CD1c-positive myeloid dendritic cell (primary cell): Measurements from ENCODE around the gene MCC.

Experiments used
- DNase-seq: peaks from one replicate; pipeline ENCODE4 v3.0.0-alpha.2; 2016; ENCODE audit errors: extremely low spot score

MCC gene

GRCh38 chr5:113145757-113146387 lies 342.4 kb downstream of the MCC start:
- no peak for DNase-seq

GRCh38 chr5:113142186-113142585 lies 346.1 kb downstream of the MCC start:
- no peak for DNase-seq

GRCh38 chr5:113140837-113141671 lies 347.2 kb downstream of the MCC start:
- DNase-seq: no peak

GRCh38 chr5:113133211-113133975 lies 354.9 kb downstream of the MCC start:
- no peak for DNase-seq

GRCh38 chr5:113132564-113132963 lies 355.7 kb downstream of the MCC start:
- DNase-seq: no peak

GRCh38 chr5:113128641-113129330 lies 359.5 kb downstream of the MCC start:
- no peak for DNase-seq

GRCh38 chr5:113128082-113128481 lies 360.2 kb downstream of the MCC start:
- no peak for DNase-seq

GRCh38 chr5:113127021-113127420 lies 361.2 kb downstream of the MCC start:
- DNase-seq: no peak

- DNase-seq: no peak
These were observed 362.9 kb downstream of the MCC start for GRCh38 chr5:113125371-113125770.

GRCh38 chr5:113124914-113125313 lies 363.3 kb downstream of the MCC start:
- no peak for DNase-seq

- DNase-seq: no peak
These were observed 364.0 kb downstream of the MCC start for GRCh38 chr5:113124265-113124664.

GRCh38 chr5:113123618-113124017 lies 364.6 kb downstream of the MCC start:
- no peak for DNase-seq

GRCh38 chr5:113122053-113122452 lies 366.2 kb downstream of the MCC start:
- no peak for DNase-seq

- no peak for DNase-seq
These were observed 368.9 kb downstream of the MCC start for GRCh38 chr5:113119246-113119924.

GRCh38 chr5:113118765-113119164 lies 369.5 kb downstream of the MCC start:
- no peak for DNase-seq

GRCh38 chr5:113118298-113118697 lies 370.0 kb downstream of the MCC start:
- no peak for DNase-seq

GRCh38 chr5:113117543-113118115 lies 370.6 kb downstream of the MCC start:
- DNase-seq: no peak

- no peak for DNase-seq
These were observed 372.3 kb downstream of the MCC start for GRCh38 chr5:113115956-113116355.

GRCh38 chr5:113115061-113115460 lies 373.2 kb downstream of the MCC start:
- DNase-seq: no peak

GRCh38 chr5:113114559-113114958 lies 373.7 kb downstream of the MCC start:
- no peak for DNase-seq

GRCh38 chr5:113112435-113112834 lies 375.8 kb downstream of the MCC start:
- no peak for DNase-seq
